A549 (cell line): ENCODE data around the gene FAM174C. TPM values are rescaled to one million over a fixed set of nuclear protein-coding genes. Genes with fewer than 3 reads are reported as not detected.

Source experiments
- ATAC-seq, 2 experiments: fragments of 200-7000 bp in 1 of 2; fragments of >200 bp in 1 of 2; cut with Nextera tagmentation in 1 of 2; cut with Tn5 transposase in 1 of 2; 3 replicates each; pipeline versions ENCODE4 v1.8.0 to v1.9.1; 2018 to 2020; ENCODE audit warnings: mild to moderate bottlenecking in 1 of 2, moderate library complexity in 1 of 2
- CTCF ChIA-PET: fragments of 300-600 bp; sonication (Branson Sonifier 250); formaldehyde crosslinking; extraction: SDS; loops from one replicate; lab custom pipeline; 2021; ENCODE audit warnings: antibody characterized with exemption, inconsistent platforms; lab: Yijun Ruan, JAX
- POLR2A ChIA-PET: fragments of 350-600 bp; formaldehyde crosslinking; extraction: SDS; loops from one replicate; lab custom pipeline; 2021; ENCODE audit warnings: antibody characterized with exemption, inconsistent platforms; lab: Yijun Ruan, JAX
- DNase-seq, 2 experiments: peaks; one replicate each; pipeline versions ENCODE4 v3.0.0 to v3.0.0-alpha.2; 2011 to 2016; ENCODE audit warnings: low read depth in 1 of 2, low spot score in 1 of 2
- FAIRE-seq: peaks from 2 replicates; lab custom pipeline; 2011; peaks lifted over from hg19 to GRCh38; lab: Jason Lieb, UNC
- H3K27ac ChIP-seq, 2 experiments: fragments of >200 bp; sonication (Bioruptor Twin); formaldehyde crosslinking; 3 replicates each; pipeline ENCODE4 v1.5.1; 2016 to 2017
- H3K4me1 ChIP-seq: fragments of >200 bp; sonication (Bioruptor Twin); formaldehyde crosslinking; 3 replicates; pipeline ENCODE4 v1.6.1; 2016
- H3K4me2 ChIP-seq: fragments of >200 bp; sonication (Bioruptor Twin); formaldehyde crosslinking; 3 replicates; pipeline ENCODE4 v1.6.1; 2016
- H3K4me3 ChIP-seq: fragments of >200 bp; sonication (Bioruptor Twin); formaldehyde crosslinking; 3 replicates; pipeline ENCODE4 v1.5.1; 2016
- H3K9me3 ChIP-seq: fragments of >200 bp; sonication (Bioruptor Twin); formaldehyde crosslinking; 3 replicates; pipeline ENCODE4 v1.6.1; 2016
- ATOH8 ChIP-seq: fragments of 250-450 bp; sonication (Bioruptor Pico); IDR thresholded peaks from 2 replicates; pipeline ENCODE4 v1.5.0; 2020; ENCODE audit warnings: low read depth, mild to moderate bottlenecking, moderate library complexity
- CBX8 ChIP-seq: fragments of 200-600 bp; sonication (generic); IDR thresholded peaks from 2 replicates; pipeline ENCODE4 v1.6.1; 2016
- CEBPB ChIP-seq, 2 experiments: fragments of >200 bp in 1 of 2; sonication (Bioruptor Twin) in 1 of 2; formaldehyde crosslinking in 1 of 2; IDR thresholded peaks; 2 replicates each; pipeline ENCODE4 v1.6.1; 2012 to 2016
- EHF ChIP-seq: fragments of 250-450 bp; sonication (Bioruptor Pico); IDR thresholded peaks from 2 replicates; pipeline ENCODE4 v1.5.0; 2020; ENCODE audit warnings: mild to moderate bottlenecking
- EP300 ChIP-seq, 2 experiments: fragments of >200 bp; sonication (Bioruptor Twin); formaldehyde crosslinking; IDR thresholded peaks; 2 replicates in 1 of 2; 3 replicates in 1 of 2; pipeline ENCODE4 v1.6.1; 2016 to 2017
- FOSB ChIP-seq: fragments of 250-450 bp; sonication (Bioruptor Pico); IDR thresholded peaks from 2 replicates; pipeline ENCODE4 v1.5.0; 2020; ENCODE audit warnings: mild to moderate bottlenecking, moderate library complexity
- FOSL2 ChIP-seq, 2 experiments: fragments of 450-650 bp in 1 of 2; fragments of >200 bp in 1 of 2; sonication (Bioruptor Twin) in 1 of 2; formaldehyde crosslinking; IDR thresholded peaks; 2 replicates each; pipeline versions ENCODE4 v1.5.0 to v1.6.1; 2016 to 2020; ENCODE audit warnings: mild to moderate bottlenecking in 1 of 2, moderate library complexity in 1 of 2
- GATA3 ChIP-seq: IDR thresholded peaks from 2 replicates; pipeline ENCODE4 v1.6.1; 2012; ENCODE audit warnings: borderline replicate concordance
- HMGXB4 ChIP-seq: fragments of 250-450 bp; sonication (Bioruptor Pico); IDR thresholded peaks from 2 replicates; pipeline ENCODE4 v1.5.0; 2021; ENCODE audit warnings: mild to moderate bottlenecking, moderate library complexity, borderline replicate concordance
- HOXA7 ChIP-seq: fragments of 250-450 bp; sonication (Bioruptor Pico); IDR thresholded peaks from 2 replicates; pipeline ENCODE4 v1.5.0; 2020; ENCODE audit warnings: mild to moderate bottlenecking, moderate library complexity
- JUN ChIP-seq, 2 experiments: fragments of >200 bp; sonication (Bioruptor Twin); formaldehyde crosslinking; IDR thresholded peaks; 2 replicates in 1 of 2; 3 replicates in 1 of 2; pipeline ENCODE4 v1.6.1; 2016 to 2017
- JUNB ChIP-seq: fragments of >200 bp; sonication (Bioruptor Twin); formaldehyde crosslinking; IDR thresholded peaks from 2 replicates; pipeline ENCODE4 v1.6.1; 2016
- NFE2L2 ChIP-seq: fragments of 150-350 bp; conservative IDR thresholded peaks from 2 replicates; pipeline ENCODE4 v1.6.1; 2014; ENCODE audit warnings: low read length
- POLR2AphosphoS2 ChIP-seq: conservative IDR thresholded peaks from 2 replicates; pipeline ENCODE4 v1.6.1; 2012; ENCODE audit warnings: low read length, improper control_type of control experiment, inconsistent platforms
- RAD21 ChIP-seq, 2 experiments: fragments of >200 bp in 1 of 2; sonication (Bioruptor Twin) in 1 of 2; formaldehyde crosslinking in 1 of 2; IDR thresholded peaks in 1 of 2; conservative IDR thresholded peaks in 1 of 2; 2 replicates in 1 of 2; 3 replicates in 1 of 2; pipeline ENCODE4 v1.6.1; 2012 to 2018; ENCODE audit warnings: inconsistent platforms in 1 of 2
- RARB ChIP-seq: fragments of 250-450 bp; sonication (Bioruptor Pico); IDR thresholded peaks from 2 replicates; pipeline ENCODE4 v1.8.0; 2021; ENCODE audit warnings: mild to moderate bottlenecking, moderate library complexity
- SREBF2 ChIP-seq: fragments of 450-650 bp; IDR thresholded peaks from 2 replicates; pipeline ENCODE4 v1.6.1; 2014; ENCODE audit warnings: mild to moderate bottlenecking, moderate library complexity
- USF2 ChIP-seq: fragments of 450-650 bp; IDR thresholded peaks from 2 replicates; pipeline ENCODE4 v1.6.1; 2014; ENCODE audit warnings: antibody characterized with exemption
- ZC3H11A ChIP-seq: fragments of 450-650 bp; IDR thresholded peaks from 2 replicates; pipeline ENCODE4 v1.6.1; 2014; ENCODE audit warnings: antibody characterized with exemption, mild to moderate bottlenecking
- ZFP36 ChIP-seq: fragments of 450-650 bp; IDR thresholded peaks from 2 replicates; pipeline ENCODE4 v1.6.1; 2014; ENCODE audit warnings: borderline replicate concordance; ENCODE audit not compliant: partially characterized antibody
- ZNF302 ChIP-seq: fragments of 250-450 bp; sonication (Bioruptor Pico); IDR thresholded peaks from 2 replicates; pipeline ENCODE4 v1.9.0; 2021; ENCODE audit warnings: inconsistent platforms, mild to moderate bottlenecking, moderate library complexity
- ZSCAN20 ChIP-seq: fragments of 250-450 bp; sonication (Bioruptor Pico); IDR thresholded peaks from 2 replicates; pipeline ENCODE4 v1.8.0; 2022; ENCODE audit warnings: mild to moderate bottlenecking, moderate library complexity
- WGBS: methylation state at CpG from one replicate; pipeline ENCODE4 v1.1.6; 2017; ENCODE audit errors: missing lambda C conversion rate; 5-methylcytosine and 5-hydroxymethylcytosine counted together
- polyA plus RNA-seq, 4 experiments: library from polyadenylated mRNA; depleted of rRNA in 3 of 4; stranded (reverse); fragments of >200 nt; fragmentation: RNase III in 1 of 4; extraction: RNeasy Plus Mini Kit Qiagen cat#74134 plus additional on column Dnase treatment in 1 of 4; gene quantifications; 2 replicates in 3 of 4; 3 replicates in 1 of 4; pipeline ENCODE4 v1.2.3, GENCODE V29; 2011 to 2017
- TF ChIP-seq, protein P1 (sequence below): fragments of >200 bp; sonication (Bioruptor Twin); formaldehyde crosslinking; IDR thresholded peaks from 3 replicates; pipeline ENCODE4 v1.6.1; 2016
- TF ChIP-seq, protein P2 (sequence below): IDR thresholded peaks from 2 replicates; pipeline ENCODE4 v1.6.1; 2012
- TF ChIP-seq, protein P3 (sequence below): IDR thresholded peaks from 2 replicates; pipeline ENCODE4 v1.6.1; 2012

The FAM174C gene
- polyA plus RNA-seq, 2 of the 4 experiments (the other 2 are of a cell fraction), result 24.8 to 37.1 TPM

GRCh38 chr19:1299801-1300200, 24.5 kb downstream of the FAM174C start (continued):
- TF ChIP-seq ZNF302 (no peak), NFE2L2 (no peak), RAD21 (conservative IDR thresholded peaks at IDR 0.05 in 1 of 2, IDR thresholded peaks at IDR 0.05 in 1 of 2) (no peak)
- TF ChIP-seq, all 56 proteins: peak for 0

DNA sequence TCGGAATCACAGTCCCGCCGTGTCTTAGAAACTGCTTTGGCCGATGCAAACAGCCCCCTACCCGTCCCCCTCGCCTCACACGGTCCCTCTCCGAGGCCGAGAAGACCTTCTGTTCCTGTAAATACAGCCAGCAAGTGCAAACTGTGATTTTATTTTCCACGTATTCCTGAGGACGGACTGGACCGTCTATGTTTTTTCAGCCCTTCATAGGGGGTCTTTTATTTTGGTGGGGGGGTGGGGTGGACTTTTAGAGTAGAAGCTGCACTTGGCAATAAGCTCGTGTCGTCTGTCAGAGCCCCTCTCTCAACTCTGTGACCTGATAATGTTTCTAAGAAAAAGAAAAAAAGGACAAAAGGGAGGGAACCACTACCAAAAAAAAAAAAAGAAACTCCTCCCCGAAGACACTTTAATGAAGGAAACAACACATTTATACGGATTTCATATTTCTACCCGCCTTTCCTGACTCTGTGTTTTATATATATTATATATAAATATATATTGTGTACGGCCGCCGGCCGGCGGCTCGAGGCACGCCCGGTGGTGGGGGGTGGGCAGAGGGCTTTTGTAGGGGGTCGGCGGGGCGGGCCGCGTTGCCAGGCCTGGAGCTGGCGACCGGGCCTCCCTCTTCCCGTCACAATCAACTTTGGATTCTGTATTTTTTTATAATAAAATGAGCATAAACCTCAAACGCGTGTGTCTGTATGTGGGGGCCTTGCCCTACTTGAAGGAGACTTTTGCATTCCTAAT, 25.6 kb downstream of the FAM174C start:
- POLR2A ChIA-PET, result interaction anchor here (1.3 kb wide), 1 partner anchor 26 kb away, joined by 3 read pairs; the partner anchor contains the start of gene FAM174C
- H3K9me3 ChIP-seq, result no peaks in the 10 kb centered on the region
- FAIRE-seq, result no peak
- 85% methylated on average over 35 of the region's 35 CpGs for WGBS
- no peak overlapping the region for H3K4me3 ChIP-seq
- no peak overlapping the region for H3K4me2 ChIP-seq
- H3K27ac ChIP-seq, result no peak overlapping the region
- ATAC-seq, result no peak
- no peak for TF ChIP-seq USF2
- TF ChIP-seq, protein P1, sequence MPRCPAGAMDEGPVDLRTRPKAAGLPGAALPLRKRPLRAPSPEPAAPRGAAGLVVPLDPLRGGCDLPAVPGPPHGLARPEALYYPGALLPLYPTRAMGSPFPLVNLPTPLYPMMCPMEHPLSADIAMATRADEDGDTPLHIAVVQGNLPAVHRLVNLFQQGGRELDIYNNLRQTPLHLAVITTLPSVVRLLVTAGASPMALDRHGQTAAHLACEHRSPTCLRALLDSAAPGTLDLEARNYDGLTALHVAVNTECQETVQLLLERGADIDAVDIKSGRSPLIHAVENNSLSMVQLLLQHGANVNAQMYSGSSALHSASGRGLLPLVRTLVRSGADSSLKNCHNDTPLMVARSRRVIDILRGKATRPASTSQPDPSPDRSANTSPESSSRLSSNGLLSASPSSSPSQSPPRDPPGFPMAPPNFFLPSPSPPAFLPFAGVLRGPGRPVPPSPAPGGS, result no peak
- no peak for TF ChIP-seq ATOH8 (CRISPR knock-in tag)
- TF ChIP-seq ZSCAN20 (CRISPR knock-in tag), result no peak
- TF ChIP-seq POLR2AphosphoS2, result no peak
- TF ChIP-seq SREBF2, result no peak
- no peak for TF ChIP-seq ZNF302
- no peak for TF ChIP-seq ZFP36
- TF ChIP-seq CBX8, result no peak
- no peak for TF ChIP-seq EP300 (IDR thresholded peaks at IDR 0.05)
- no peak for TF ChIP-seq EHF (CRISPR knock-in tag)
- no peak for TF ChIP-seq RARB (CRISPR knock-in tag)
- TF ChIP-seq HOXA7, result no peak
- TF ChIP-seq JUN (IDR thresholded peaks at IDR 0.05), result no peak
- no peak for TF ChIP-seq FOSB (CRISPR knock-in tag)
- TF ChIP-seq ZC3H11A, result no peak
- TF ChIP-seq, protein P2, sequence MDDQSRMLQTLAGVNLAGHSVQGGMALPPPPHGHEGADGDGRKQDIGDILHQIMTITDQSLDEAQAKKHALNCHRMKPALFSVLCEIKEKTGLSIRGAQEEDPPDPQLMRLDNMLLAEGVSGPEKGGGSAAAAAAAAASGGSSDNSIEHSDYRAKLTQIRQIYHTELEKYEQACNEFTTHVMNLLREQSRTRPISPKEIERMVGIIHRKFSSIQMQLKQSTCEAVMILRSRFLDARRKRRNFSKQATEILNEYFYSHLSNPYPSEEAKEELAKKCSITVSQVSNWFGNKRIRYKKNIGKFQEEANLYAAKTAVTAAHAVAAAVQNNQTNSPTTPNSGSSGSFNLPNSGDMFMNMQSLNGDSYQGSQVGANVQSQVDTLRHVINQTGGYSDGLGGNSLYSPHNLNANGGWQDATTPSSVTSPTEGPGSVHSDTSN, result no peak
- no peak for TF ChIP-seq JUNB
- no peaks in the 10 kb centered on the region for H3K4me1 ChIP-seq
- no peak for DNase-seq
- CTCF ChIA-PET, result no interaction called here

- TF ChIP-seq JUNB, result no peak
- TF ChIP-seq CEBPB (IDR thresholded peaks at IDR 0.05), result no peak
- TF ChIP-seq JUN (IDR thresholded peaks at IDR 0.05), result no peak
- no peak for TF ChIP-seq HMGXB4 (CRISPR knock-in tag)
- TF ChIP-seq, protein P1, result no peak
- no peak for TF ChIP-seq GATA3
- no peak for TF ChIP-seq POLR2AphosphoS2
- TF ChIP-seq FOSL2 (IDR thresholded peaks at IDR 0.05), result no peak
- TF ChIP-seq FOSL2 (CRISPR knock-in tag; IDR thresholded peaks at IDR 0.05), result no peak
- TF ChIP-seq, protein P3, sequence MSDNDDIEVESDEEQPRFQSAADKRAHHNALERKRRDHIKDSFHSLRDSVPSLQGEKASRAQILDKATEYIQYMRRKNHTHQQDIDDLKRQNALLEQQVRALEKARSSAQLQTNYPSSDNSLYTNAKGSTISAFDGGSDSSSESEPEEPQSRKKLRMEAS, result no peak
- TF ChIP-seq FOSB (CRISPR knock-in tag), result no peak
- Histone ChIP-seq H3K9me3 (no peaks in the 10 kb centered on the region), H3K27ac (no peak overlapping the region), H3K4me2 (no peak overlapping the region), H3K4me1 (no peaks in the 10 kb centered on the region), H3K4me3 (no peak overlapping the region)
- ATAC-seq (no peak), FAIRE-seq (no peak), DNase-seq (no peak)
- 27% methylated on average over 5 of the region's 36 CpGs for WGBS
- CTCF ChIA-PET, result interaction anchor here (2.7 kb wide), 1 partner anchor 13 kb away, joined by 11 read pairs; no protein-coding TSS in a partner anchor
- POLR2A ChIA-PET, result no interaction called here
These were observed 27.4 kb downstream of the FAM174C start for GRCh38 chr19:1302533-1303239.
